WTC11 (cell line): ENCODE data around the gene HDHD2. TPM values are rescaled to one million over a fixed set of nuclear protein-coding genes. Genes with fewer than 3 reads are reported as not detected.

Experiments used
- ATAC-seq: fragments of 200-7000 bp; cut with Tn5 transposase; 2 replicates; pipeline ENCODE4 v1.10.0; 2021; ENCODE audit warnings: mild to moderate bottlenecking, moderate library complexity
- CTCF ChIA-PET: fragments of 300-600 bp; sonication (Branson Sonifier 250); formaldehyde crosslinking; loops from one replicate; lab custom pipeline; 2021; ENCODE audit warnings: antibody characterized with exemption; lab: Charles Lee
- POLR2A ChIA-PET: fragments of 350-600 bp; sonication (Branson Sonifier 250); formaldehyde crosslinking; loops from one replicate; lab custom pipeline; 2021; ENCODE audit warnings: antibody characterized with exemption; lab: Charles Lee
- DNase-seq: peaks from one replicate; pipeline ENCODE4 v3.0.0; 2021; ENCODE audit warnings: low spot score
- H3K27ac Mint-ChIP-seq: 2 replicates; pipeline ENCODE4 v1.8.0; 2021; ENCODE audit warnings: mixed read lengths
- H3K27me3 Mint-ChIP-seq: 2 replicates; pipeline ENCODE4 v1.8.0; 2021; ENCODE audit warnings: low read depth, mild to moderate bottlenecking, moderate library complexity, mixed read lengths
- H3K36me3 Mint-ChIP-seq: 2 replicates; pipeline ENCODE4 v1.8.0; 2021; ENCODE audit warnings: mixed read lengths
- H3K4me1 Mint-ChIP-seq: 2 replicates; pipeline ENCODE4 v1.8.0; 2022; ENCODE audit warnings: mixed read lengths
- H3K4me3 Mint-ChIP-seq: 2 replicates; pipeline ENCODE4 v1.8.0; 2021; ENCODE audit warnings: mild to moderate bottlenecking, moderate library complexity, mixed read lengths
- H3K9me3 Mint-ChIP-seq: 2 replicates; pipeline ENCODE4 v1.8.0; 2021; ENCODE audit warnings: mixed read lengths
- ATF6 ChIP-seq: sonication (generic); formaldehyde crosslinking; IDR thresholded peaks from 2 replicates; pipeline ENCODE4 v1.8.1; 2023; ENCODE audit warnings: mild to moderate bottlenecking, missing genetic modification reagents
- CBFB ChIP-seq: sonication (generic); formaldehyde crosslinking; IDR thresholded peaks from 2 replicates; pipeline ENCODE4 v1.8.1; 2022; ENCODE audit warnings: mild to moderate bottlenecking, low read depth, missing genetic modification reagents
- CDX4 ChIP-seq: fragments of 250-450 bp; sonication (Bioruptor Pico); IDR thresholded peaks from 2 replicates; pipeline ENCODE4 v1.9.0; 2021; ENCODE audit warnings: moderate library complexity, mild to moderate bottlenecking, inconsistent platforms, borderline replicate concordance
- CTCF ChIP-seq: fragments of 200-600 bp; IDR thresholded peaks from 2 replicates; pipeline ENCODE4 v1.8.0; 2022; ENCODE audit warnings: antibody characterized with exemption
- ERG ChIP-seq: fragments of 250-450 bp; sonication (Bioruptor Pico); IDR thresholded peaks from 2 replicates; pipeline ENCODE4 v1.8.0; 2021; ENCODE audit warnings: mild to moderate bottlenecking
- ESRRA ChIP-seq: sonication (generic); formaldehyde crosslinking; IDR thresholded peaks from 2 replicates; pipeline ENCODE4 v1.8.1; 2022; ENCODE audit warnings: mild to moderate bottlenecking, missing genetic modification reagents, borderline replicate concordance
- ETV6 ChIP-seq: sonication (generic); formaldehyde crosslinking; IDR thresholded peaks from 2 replicates; pipeline ENCODE4 v1.8.1; 2022; ENCODE audit warnings: mild to moderate bottlenecking, missing genetic modification reagents
- FOXP1 ChIP-seq: sonication (generic); formaldehyde crosslinking; IDR thresholded peaks from 2 replicates; pipeline ENCODE4 v1.8.0; 2022; ENCODE audit warnings: missing genetic modification reagents, mild to moderate bottlenecking, moderate library complexity, borderline replicate concordance
- IRF2 ChIP-seq: sonication (generic); formaldehyde crosslinking; IDR thresholded peaks from 2 replicates; pipeline ENCODE4 v1.8.0; 2022; ENCODE audit warnings: low read depth, missing genetic modification reagents, borderline replicate concordance
- JUN ChIP-seq: sonication (generic); formaldehyde crosslinking; IDR thresholded peaks from 2 replicates; pipeline ENCODE4 v1.8.0; 2023; ENCODE audit warnings: mild to moderate bottlenecking, missing genetic modification reagents
- NFATC4 ChIP-seq: fragments of 250-450 bp; sonication (Bioruptor Pico); IDR thresholded peaks from 2 replicates; pipeline ENCODE4 v1.9.0; 2021; ENCODE audit warnings: mild to moderate bottlenecking
- NFYB ChIP-seq: sonication (generic); formaldehyde crosslinking; conservative IDR thresholded peaks from 2 replicates; pipeline ENCODE4 v1.8.0; 2022; ENCODE audit warnings: low read depth, missing genetic modification reagents
- NR1H2 ChIP-seq: sonication (generic); formaldehyde crosslinking; IDR thresholded peaks from 2 replicates; pipeline ENCODE4 v1.9.0; 2021; ENCODE audit warnings: mild to moderate bottlenecking, moderate library complexity, missing genetic modification reagents
- OVOL2 ChIP-seq: fragments of 250-450 bp; sonication (Bioruptor Pico); IDR thresholded peaks from 2 replicates; pipeline ENCODE4 v1.9.0; 2021; ENCODE audit warnings: mild to moderate bottlenecking, borderline replicate concordance
- PREB ChIP-seq: sonication (generic); formaldehyde crosslinking; IDR thresholded peaks from 2 replicates; pipeline ENCODE4 v1.8.1; 2022; ENCODE audit warnings: mild to moderate bottlenecking, missing genetic modification reagents, moderate library complexity, borderline replicate concordance
- RELA ChIP-seq: sonication (generic); formaldehyde crosslinking; IDR thresholded peaks from 2 replicates; pipeline ENCODE4 v1.8.1; 2022; ENCODE audit warnings: missing genetic modification reagents, mild to moderate bottlenecking, borderline replicate concordance
- RORB ChIP-seq: fragments of 250-450 bp; sonication (Bioruptor Pico); IDR thresholded peaks from 2 replicates; pipeline ENCODE4 v1.9.0; 2021; ENCODE audit warnings: mild to moderate bottlenecking
- SOX15 ChIP-seq: fragments of 250-450 bp; sonication (Bioruptor Pico); IDR thresholded peaks from 2 replicates; pipeline ENCODE4 v1.9.0; 2021; ENCODE audit warnings: mild to moderate bottlenecking
- ZBTB21 ChIP-seq: sonication (generic); formaldehyde crosslinking; IDR thresholded peaks from 2 replicates; pipeline ENCODE4 v1.8.1; 2023; ENCODE audit warnings: mild to moderate bottlenecking, missing genetic modification reagents, borderline replicate concordance
- ZNF232 ChIP-seq: sonication (generic); formaldehyde crosslinking; IDR thresholded peaks from 2 replicates; pipeline ENCODE4 v1.8.0; 2022; ENCODE audit warnings: mild to moderate bottlenecking, missing genetic modification reagents
- ZNF281 ChIP-seq: sonication (generic); formaldehyde crosslinking; IDR thresholded peaks from 2 replicates; pipeline ENCODE4 v1.8.0; 2023; ENCODE audit warnings: mild to moderate bottlenecking, missing genetic modification reagents
- ZNF317 ChIP-seq: sonication (generic); formaldehyde crosslinking; IDR thresholded peaks from 2 replicates; pipeline ENCODE4 v1.8.1; 2023; ENCODE audit warnings: low read depth, mild to moderate bottlenecking, moderate library complexity, missing genetic modification reagents, borderline replicate concordance
- ZNF396 ChIP-seq: fragments of 250-450 bp; sonication (Bioruptor Pico); IDR thresholded peaks from 2 replicates; pipeline ENCODE4 v1.8.0; 2021; ENCODE audit warnings: mild to moderate bottlenecking, moderate library complexity, borderline replicate concordance
- ZNF423 ChIP-seq: fragments of 250-450 bp; sonication (Bioruptor Pico); IDR thresholded peaks from 2 replicates; pipeline ENCODE4 v2.1.2; 2022; ENCODE audit warnings: mild to moderate bottlenecking, moderate library complexity
- ZNF671 ChIP-seq: fragments of 250-450 bp; sonication (Bioruptor Pico); IDR thresholded peaks from 2 replicates; pipeline ENCODE4 v1.8.0; 2021; ENCODE audit warnings: mild to moderate bottlenecking
- total RNA-seq: library from RNA; stranded (reverse); gene quantifications from 3 replicates; pipeline ENCODE4 v1.2.3, GENCODE V29; 2021

The HDHD2 gene
- total RNA-seq, 1 experiment from 2014 or later: 42.1 TPM

GRCh38 chr18:47120428-47120827 lies 29.9 kb downstream of the HDHD2 start:
- CTCF ChIA-PET: interaction anchor here (0.6 to 1.2 kb wide), 2 partner anchors 84 to 306 kb away, joined by 4 to 5 read pairs; no protein-coding TSS in a partner anchor
- TF ChIP-seq PREB (CRISPR knock-in tag) (no peak), ZBTB21 (CRISPR knock-in tag) (no peak), OVOL2 (CRISPR knock-in tag) (no peak), ETV6 (CRISPR knock-in tag) (no peak), ZNF671 (no peak), SOX15 (CRISPR knock-in tag) (no peak), NR1H2 (CRISPR knock-in tag) (no peak), JUN (no peak), RELA (no peak), ZNF232 (no peak), RORB (CRISPR knock-in tag) (no peak), ZNF423 (CRISPR knock-in tag) (no peak), ZNF396 (CRISPR knock-in tag) (no peak), FOXP1 (CRISPR knock-in tag) (no peak), ATF6 (CRISPR knock-in tag) (no peak), CTCF (no peak), CBFB (CRISPR knock-in tag) (no peak), ZNF317 (CRISPR knock-in tag) (no peak)
- H3K36me3 Mint-ChIP-seq: peaks cover 15% of the 10 kb centered on the region
- H3K27me3 Mint-ChIP-seq: no peaks in the 10 kb centered on the region
- ATAC-seq (no peak), DNase-seq (no peak)
- H3K4me3 Mint-ChIP-seq: no peak overlapping the region
- POLR2A ChIA-PET: no interaction called here
- H3K4me1 Mint-ChIP-seq: peaks cover 6% of the 10 kb centered on the region
- H3K27ac Mint-ChIP-seq: no peak overlapping the region
- no peaks in the 10 kb centered on the region for H3K9me3 Mint-ChIP-seq

GRCh38 chr18:47118981-47119380 lies 31.3 kb downstream of the HDHD2 start:
- ATAC-seq: no peak
- Mint-ChIP-seq H3K4me1 (peaks cover 18% of the 10 kb centered on the region), H3K9me3 (no peaks in the 10 kb centered on the region), H3K27me3 (no peaks in the 10 kb centered on the region), H3K27ac (no peak overlapping the region), H3K36me3 (peaks cover 15% of the 10 kb centered on the region), H3K4me3 (no peak overlapping the region)
- CTCF ChIA-PET: interaction anchor here (1.0 kb wide), 1 partner anchor 85 kb away, joined by 4 read pairs; no protein-coding TSS in a partner anchor
- DNase-seq: no peak
- POLR2A ChIA-PET: no interaction called here
- TF ChIP-seq ZNF281 (CRISPR knock-in tag): no peak
- TF ChIP-seq ESRRA (CRISPR knock-in tag): no peak
- TF ChIP-seq IRF2 (CRISPR knock-in tag): no peak
- TF ChIP-seq RELA: no peak
- no peak for TF ChIP-seq NFATC4 (CRISPR knock-in tag)
- TF ChIP-seq ERG: no peak
- no peak for TF ChIP-seq NFYB (CRISPR knock-in tag)
- TF ChIP-seq CDX4 (CRISPR knock-in tag): no peak
